Spleen (tissue), 7 donors: Measurements from ENCODE around the gene FAM209B.

ENCODE experiments used
- POLR2A ChIP-seq, 3 donors: fragments of 450-650 bp; IDR thresholded peaks; one replicate each; pipeline ENCODE4 v1.5.1; 2017; ENCODE audit warnings: antibody characterized with exemption in 3 of 3, mild to moderate bottlenecking in 1 of 3
- TF ChIP-seq, protein P1 (sequence below), 11 experiments: fragments of 200-600 bp in 7 of 11; fragments of 450-650 bp in 4 of 11; sonication (generic) in 4 of 11; IDR thresholded peaks in 8 of 11; conservative IDR thresholded peaks in 3 of 11; 1 replicate in 7 of 11; 2 replicates in 4 of 11; pipeline versions ENCODE4 v1.4.0 to v1.8.0; 2016 to 2021; ENCODE audit warnings: antibody characterized with exemption in 11 of 11, inconsistent platforms in 4 of 11, mild to moderate bottlenecking in 1 of 11
- donor health status: DM: no; HTN: no; CAD: no; lungs with moderate emphysema.
- donor health status: DM: no; HTN: no; CAD: no.
- donor health status: DM: no; HTN: no; CAD: no.

DNA sequence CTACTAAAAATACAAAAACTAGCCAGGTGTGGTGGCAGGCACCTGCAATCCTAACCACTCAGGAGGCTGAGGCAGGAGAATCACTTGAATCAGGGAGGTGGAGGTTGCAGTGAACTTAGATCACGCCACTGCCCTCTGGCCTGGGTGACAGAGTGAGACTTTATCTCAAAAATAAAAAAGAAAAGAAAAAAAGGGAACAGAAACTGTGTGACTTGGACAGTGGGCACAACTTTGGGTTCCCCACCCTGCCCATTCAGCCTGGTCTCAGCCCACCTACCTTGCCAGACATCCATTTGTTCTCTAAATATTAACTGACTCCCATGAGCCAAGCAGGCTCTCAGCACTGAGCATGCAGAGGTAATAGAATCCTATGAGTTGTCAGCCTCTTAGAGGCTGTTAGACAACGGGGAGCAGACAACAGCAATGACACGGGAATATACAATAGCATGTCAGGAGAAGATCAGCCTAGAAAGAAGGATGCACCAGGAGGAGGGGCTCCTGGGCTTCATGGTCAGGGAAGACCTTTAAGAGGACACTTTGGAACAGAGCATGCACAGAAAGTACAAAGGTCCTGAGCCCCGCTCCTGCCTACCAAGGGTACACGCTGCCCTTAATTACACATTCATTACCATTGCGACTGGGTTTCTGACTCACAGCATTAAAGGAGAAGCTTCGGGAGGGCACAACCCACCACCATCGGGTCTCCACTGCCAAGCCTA lies 20.0 kb downstream of the FAM209B start:
- TF ChIP-seq POLR2A (IDR thresholded peaks at IDR 0.05), result no peak
- TF ChIP-seq, protein P1, sequence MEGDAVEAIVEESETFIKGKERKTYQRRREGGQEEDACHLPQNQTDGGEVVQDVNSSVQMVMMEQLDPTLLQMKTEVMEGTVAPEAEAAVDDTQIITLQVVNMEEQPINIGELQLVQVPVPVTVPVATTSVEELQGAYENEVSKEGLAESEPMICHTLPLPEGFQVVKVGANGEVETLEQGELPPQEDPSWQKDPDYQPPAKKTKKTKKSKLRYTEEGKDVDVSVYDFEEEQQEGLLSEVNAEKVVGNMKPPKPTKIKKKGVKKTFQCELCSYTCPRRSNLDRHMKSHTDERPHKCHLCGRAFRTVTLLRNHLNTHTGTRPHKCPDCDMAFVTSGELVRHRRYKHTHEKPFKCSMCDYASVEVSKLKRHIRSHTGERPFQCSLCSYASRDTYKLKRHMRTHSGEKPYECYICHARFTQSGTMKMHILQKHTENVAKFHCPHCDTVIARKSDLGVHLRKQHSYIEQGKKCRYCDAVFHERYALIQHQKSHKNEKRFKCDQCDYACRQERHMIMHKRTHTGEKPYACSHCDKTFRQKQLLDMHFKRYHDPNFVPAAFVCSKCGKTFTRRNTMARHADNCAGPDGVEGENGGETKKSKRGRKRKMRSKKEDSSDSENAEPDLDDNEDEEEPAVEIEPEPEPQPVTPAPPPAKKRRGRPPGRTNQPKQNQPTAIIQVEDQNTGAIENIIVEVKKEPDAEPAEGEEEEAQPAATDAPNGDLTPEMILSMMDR (IDR thresholded peaks at IDR 0.05 in 8 of 11, conservative IDR thresholded peaks at IDR 0.05 in 3 of 11), result no peak
